ENCODE data around the gene ANAPC2. TPM values are rescaled to one million over a fixed set of nuclear protein-coding genes. Genes with fewer than 3 reads are reported as not detected.

The ANAPC2 gene
- 10 to 100 TPM in 3 of 4 donors, 1 to 10 TPM in 1; 6.7 to 65.6 (median 24.9) TPM for total RNA-seq

GRCh38 chr9:137188490-137189296 is at the start of gene ANAPC2, which contains the start of gene SSNA1:
TSS of gene ANAPC2 (minus strand) at chr9:137188560. CDS start at chr9:137188532, 28 bp downstream.
TSS of gene SSNA1 (plus strand) at chr9:137188676. CDS start at chr9:137188727, 51 bp downstream.
- Histone ChIP-seq H3K4me3 (peak within 1 kb of the TSS; percentile 79 to 92), H3K27me3 (no peaks in the 10 kb centered on the region), H3K4me1 (peaks cover 14 to 24% of the 10 kb centered on the region in 2 donors), H3K27ac (peak within 1 kb of the TSS; percentile 83 to 95), H3K36me3 (no peaks in the 10 kb centered on the region), H3K9me3 (no peaks in the 10 kb centered on the region)
- TF ChIP-seq POLR2A (IDR thresholded peaks at IDR 0.05) (peak; percentile 72 to 89), CTCF (IDR thresholded peaks at IDR 0.05) (peak in 3 of 4 experiments; percentile 1 to 67 (median 33))
- intact Hi-C loops (cut with DNase I; ENCODE audit: low total_unique reads) = no loop called here
- peak; percentile 88 to 94 for DNase-seq

- H3K4me1 ChIP-seq = peaks cover 0 to 9% of the 10 kb centered on the region in 2 donors
- TF ChIP-seq CTCF (IDR thresholded peaks at IDR 0.05) = no peak
- no peak for TF ChIP-seq POLR2A (IDR thresholded peaks at IDR 0.05)
- H3K36me3 ChIP-seq = no peaks in the 10 kb centered on the region
- no peaks in the 10 kb centered on the region for H3K9me3 ChIP-seq
- no peak overlapping the region for H3K4me3 ChIP-seq
- H3K27me3 ChIP-seq = peaks cover 0 to 4% of the 10 kb centered on the region in 2 donors
- DNase-seq = no peak
- intact Hi-C loops (cut with DNase I; ENCODE audit: low total_unique reads) = no loop called here
- H3K27ac ChIP-seq = peak overlapping the region in 1 of 2 donors; percentile 44
Measured at GRCh38 chr9:137236936-137237421, 48.6 kb upstream of the ANAPC2 start.

GRCh38 chr9:137236238-137236935 is 48.0 kb upstream of the ANAPC2 start:
- Histone ChIP-seq H3K27ac (peak overlapping the region in 1 of 2 donors; percentile 44), H3K27me3 (peaks cover 0 to 4% of the 10 kb centered on the region in 2 donors), H3K4me1 (peaks cover 0 to 9% of the 10 kb centered on the region in 2 donors), H3K9me3 (no peaks in the 10 kb centered on the region), H3K4me3 (peak overlapping the region in 1 of 2 donors; percentile 17), H3K36me3 (no peaks in the 10 kb centered on the region)
- peak; percentile 88 to 89 for DNase-seq
- TF ChIP-seq CTCF (IDR thresholded peaks at IDR 0.05) (peak; percentile 95 to 100 (median 97)), POLR2A (IDR thresholded peaks at IDR 0.05) (no peak)
- intact Hi-C loops (cut with DNase I; ENCODE audit: low total_unique reads) = no loop called here

- TF ChIP-seq POLR2A (IDR thresholded peaks at IDR 0.05) = no peak
- TF ChIP-seq CTCF (IDR thresholded peaks at IDR 0.05) = no peak
Measured at GRCh38 chr9:137235424-137236237, 47.3 kb upstream of the ANAPC2 start.

More at GRCh38 chr9:137235424-137236237, 47.3 kb upstream of the ANAPC2 start:
- H3K4me1 ChIP-seq = peaks cover 0 to 9% of the 10 kb centered on the region in 2 donors
- peak overlapping the region in 1 of 2 donors; percentile 17 for H3K4me3 ChIP-seq
- no peaks in the 10 kb centered on the region for H3K36me3 ChIP-seq
- peaks cover 0 to 4% of the 10 kb centered on the region in 2 donors for H3K27me3 ChIP-seq
- peak overlapping the region in 1 of 2 donors; percentile 22 for H3K27ac ChIP-seq
- no peaks in the 10 kb centered on the region for H3K9me3 ChIP-seq
- no peak for DNase-seq
- intact Hi-C loops (cut with DNase I; ENCODE audit: low total_unique reads) = no loop called here
